CD4-positive, alpha-beta memory T cell (primary cell): ENCODE data around the gene SLC16A5. TPM values are rescaled to one million over a fixed set of nuclear protein-coding genes. Genes with fewer than 3 reads are reported as not detected.
A peak's percentile ranks its signal among the peaks of the same experiment; 100 is the strongest.

Experiments
- CTCF ChIA-PET: fragments of 350-600 bp; sonication (Branson Sonifier 250); formaldehyde crosslinking; loops from one replicate; lab custom pipeline; 2021; ENCODE audit warnings: inconsistent platforms; ENCODE audit not compliant: partially characterized antibody; lab: Charles Lee
- POLR2A ChIA-PET: fragments of 350-600 bp; sonication (Branson Sonifier 250); formaldehyde crosslinking; loops from one replicate; lab custom pipeline; 2021; ENCODE audit not compliant: partially characterized antibody; lab: Charles Lee
- DNase-seq, 5 donors: peaks; one replicate each; pipeline versions ENCODE4 v3.0.0 to v3.0.0-alpha.2; 2020 to 2022; ENCODE audit warnings: mixed read lengths in 1 of 5
- H3K27ac ChIP-seq: one replicate; pipeline ENCODE4 v1.7.0; 2013; ENCODE audit warnings: low read depth, low read length
- H3K27me3 ChIP-seq: 2 replicates; pipeline ENCODE4 v1.7.0; 2013; ENCODE audit warnings: mild to moderate bottlenecking, low read length, moderate library complexity; ENCODE audit not compliant: insufficient read depth
- H3K36me3 ChIP-seq: 2 replicates; pipeline ENCODE4 v1.7.0; 2013; ENCODE audit warnings: mild to moderate bottlenecking, low read length, moderate library complexity; ENCODE audit not compliant: insufficient read depth
- H3K4me1 ChIP-seq: 2 replicates; pipeline ENCODE4 v1.7.0; 2013; ENCODE audit warnings: mild to moderate bottlenecking, low read length, moderate library complexity; ENCODE audit not compliant: insufficient read depth
- H3K4me3 ChIP-seq, 2 donors: one replicate each; pipeline ENCODE4 v1.7.0; 2013; ENCODE audit warnings: low read length in 2 of 2, mild to moderate bottlenecking in 1 of 2
- H3K9me3 ChIP-seq, 2 donors: one replicate each; pipeline ENCODE4 v1.7.0; 2013; ENCODE audit warnings: low read length in 2 of 2, control low read depth in 1 of 2; ENCODE audit not compliant: control insufficient read depth in 1 of 2
- H3K27ac Mint-ChIP-seq, 7 donors: one replicate each; pipeline ENCODE4 v1.8.0; 2020 to 2021; ENCODE audit warnings: mixed read lengths in 7 of 7, mild to moderate bottlenecking in 6 of 7, inconsistent platforms in 3 of 7, moderate library complexity in 3 of 7
- H3K27me3 Mint-ChIP-seq, 2 donors: one replicate each; pipeline ENCODE4 v1.8.0; 2020 to 2021; ENCODE audit warnings: mixed read lengths in 2 of 2
- H3K36me3 Mint-ChIP-seq, 2 donors: one replicate each; pipeline ENCODE4 v1.8.0; 2020 to 2021; ENCODE audit warnings: mixed read lengths in 2 of 2, inconsistent platforms in 1 of 2, mild to moderate bottlenecking in 1 of 2
- H3K4me1 Mint-ChIP-seq, 4 donors: one replicate each; pipeline ENCODE4 v1.8.0; 2020 to 2021; ENCODE audit warnings: mixed read lengths in 4 of 4, mild to moderate bottlenecking in 1 of 4
- H3K4me3 Mint-ChIP-seq, 8 donors: one replicate each; pipeline ENCODE4 v1.8.0; 2020 to 2021; ENCODE audit warnings: mixed read lengths in 8 of 8, mild to moderate bottlenecking in 7 of 8, moderate library complexity in 6 of 8, inconsistent platforms in 3 of 8
- H3K9me3 Mint-ChIP-seq, 8 donors: one replicate each; pipeline ENCODE4 v1.8.0; 2020 to 2021; ENCODE audit warnings: mixed read lengths in 8 of 8, mild to moderate bottlenecking in 5 of 8, inconsistent platforms in 3 of 8, moderate library complexity in 1 of 8
- intact Hi-C: fragments of 100-400 bp; cut with micrococcal nuclease; formaldehyde crosslinking; loops from one replicate; pipeline ENCODE4 v1.15.1; 2023
- polyA plus RNA-seq, 2 donors: library from polyadenylated mRNA; unstranded; fragments of 300-500 nt; fragmentation: Illumina TruSeq; gene quantifications; one replicate each; pipeline ENCODE4 v1.2.3, GENCODE V29; 2021
- total RNA-seq, 2 experiments: library from RNA; stranded (reverse); gene quantifications; one replicate each; pipeline ENCODE4 v1.2.3, GENCODE V29; 2021

Gene SLC16A5
- total and polyA plus RNA-seq, 4 experiments from 2014 or later, result 2.9 to 13.9 (median 8.1) TPM

GRCh38 chr17:75084039-75084660 lies 3.6 kb upstream of the SLC16A5 start:
- Histone ChIP-seq H3K4me3 (no peak overlapping the region), H3K27ac (no peak overlapping the region), H3K4me1 (peaks cover 35% of the 10 kb centered on the region), H3K9me3 (no peaks in the 10 kb centered on the region), H3K27me3 (no peaks in the 10 kb centered on the region), H3K36me3 (no peaks in the 10 kb centered on the region)
- H3K9me3 Mint-ChIP-seq, result no peaks in the 10 kb centered on the region
- peak overlapping the region in 3 of 7 donors; percentile 7 to 76 (median 35) for H3K27ac Mint-ChIP-seq
- peak in 3 of 5 donors; percentile 33 to 43 (median 38) for DNase-seq
- peak overlapping the region in 1 of 8 donors; percentile 15 for H3K4me3 Mint-ChIP-seq
- peaks cover 19 to 50% (median 34%) of the 10 kb centered on the region in 4 donors for H3K4me1 Mint-ChIP-seq
- CTCF ChIA-PET, result no interaction called here
- POLR2A ChIA-PET, result interaction anchor here (1.0 kb wide), 1 partner anchor 25 kb away, joined by 3 read pairs; the partner anchor contains the start of gene ARMC7
- no peaks in the 10 kb centered on the region for H3K36me3 Mint-ChIP-seq
- H3K27me3 Mint-ChIP-seq, result no peaks in the 10 kb centered on the region
- intact Hi-C loops, result no loop called here

GRCh38 chr17:75086496-75087181 lies 1.1 kb upstream of the SLC16A5 start:
- intact Hi-C loops, result loop anchor here (2.0 kb wide), 1 partner anchor 22 kb away; the partner anchor contains the start of gene ARMC7
- H3K4me1 ChIP-seq, result peaks cover 32% of the 10 kb centered on the region
- Mint-ChIP-seq H3K36me3 (no peaks in the 10 kb centered on the region), H3K27ac (peak overlapping the region in 6 of 7 donors; percentile 4 to 97 (median 80)), H3K4me1 (peaks cover 29 to 60% (median 41%) of the 10 kb centered on the region in 4 donors), H3K9me3 (no peaks in the 10 kb centered on the region), H3K27me3 (no peaks in the 10 kb centered on the region), H3K4me3 (peak overlapping the region; percentile 37 to 86 (median 80))
- no peak overlapping the region for H3K27ac ChIP-seq
- POLR2A ChIA-PET, result interaction anchor here (0.7 to 3.3 kb wide), 8 partner anchors 9 to 119 kb away, joined by 3 to 26 read pairs (median 5); partner anchors contain the start of genes JPT1, MRPL58, NUP85 and SUMO2
- no peak overlapping the region for H3K4me3 ChIP-seq
- no peak for DNase-seq
- no peaks in the 10 kb centered on the region for H3K36me3 ChIP-seq
- H3K27me3 ChIP-seq, result no peaks in the 10 kb centered on the region
- CTCF ChIA-PET, result interaction anchor here (1.0 kb wide), 1 partner anchor 125 kb away, joined by 5 read pairs; no protein-coding TSS in a partner anchor
- no peaks in the 10 kb centered on the region for H3K9me3 ChIP-seq

- ChIA-PET CTCF (interaction anchor here (1.0 to 1.6 kb wide), 2 partner anchors 27 to 125 kb away, joined by 5 to 7 read pairs; no protein-coding TSS in a partner anchor), POLR2A (interaction anchor here (0.7 to 3.3 kb wide), 15 partner anchors 10 to 126 kb away, joined by 3 to 26 read pairs (median 4); partner anchors contain the start of genes ARMC7, ATP5PD, JPT1 and KCTD2)
- H3K4me3 Mint-ChIP-seq, result peak overlapping the region; percentile 79 to 90 (median 83)
- Histone ChIP-seq H3K9me3 (no peaks in the 10 kb centered on the region), H3K4me3 (peak overlapping the region; percentile 65 to 68), H3K4me1 (peaks cover 32% of the 10 kb centered on the region), H3K27me3 (no peaks in the 10 kb centered on the region), H3K36me3 (no peaks in the 10 kb centered on the region), H3K27ac (peak overlapping the region; percentile 64)
- H3K4me1 Mint-ChIP-seq, result peaks cover 33 to 65% (median 46%) of the 10 kb centered on the region in 4 donors
- no peak for DNase-seq
- H3K27me3 Mint-ChIP-seq, result no peaks in the 10 kb centered on the region
- H3K27ac Mint-ChIP-seq, result peak overlapping the region in 6 of 7 donors; percentile 79 to 85 (median 80)
- no peaks in the 10 kb centered on the region for H3K36me3 Mint-ChIP-seq
- intact Hi-C loops, result loop anchor here (2.0 kb wide), 1 partner anchor 22 kb away; the partner anchor contains the start of gene ARMC7
- H3K9me3 Mint-ChIP-seq, result no peaks in the 10 kb centered on the region
Observed at GRCh38 chr17:75087182-75087557, 584 bp upstream of the SLC16A5 start.

- DNase-seq, result no peak
- peak overlapping the region; percentile 64 for H3K27ac ChIP-seq
- no peaks in the 10 kb centered on the region for H3K27me3 ChIP-seq
- POLR2A ChIA-PET, result interaction anchor here (0.7 to 3.3 kb wide), 13 partner anchors 11 to 127 kb away, joined by 3 to 26 read pairs (median 5); partner anchors contain the start of genes ARMC7, ATP5PD, KCTD2 and MRPL58
- peak overlapping the region; percentile 72 to 86 (median 78) for H3K4me3 Mint-ChIP-seq
- H3K36me3 ChIP-seq, result no peaks in the 10 kb centered on the region
- intact Hi-C loops, result no loop called here
- H3K4me3 ChIP-seq, result peak overlapping the region in 1 of 2 donors; percentile 68
- no peaks in the 10 kb centered on the region for H3K36me3 Mint-ChIP-seq
- peaks cover 35 to 63% (median 48%) of the 10 kb centered on the region in 4 donors for H3K4me1 Mint-ChIP-seq
- no peaks in the 10 kb centered on the region for H3K27me3 Mint-ChIP-seq
- H3K9me3 ChIP-seq, result no peaks in the 10 kb centered on the region
- peaks cover 32% of the 10 kb centered on the region for H3K4me1 ChIP-seq
- H3K9me3 Mint-ChIP-seq, result no peaks in the 10 kb centered on the region
- peak overlapping the region in 6 of 7 donors; percentile 35 to 89 (median 76) for H3K27ac Mint-ChIP-seq
- CTCF ChIA-PET, result interaction anchor here (1.1 to 1.6 kb wide), 3 partner anchors 25 to 127 kb away, joined by 3 to 7 read pairs (median 4); no protein-coding TSS in a partner anchor
Observed at GRCh38 chr17:75088465-75089417, 987 bp downstream of the SLC16A5 start.

GRCh38 chr17:75090871-75091854 lies 3.4 kb downstream of the SLC16A5 start:
- Histone ChIP-seq H3K9me3 (no peaks in the 10 kb centered on the region), H3K4me3 (no peak overlapping the region), H3K36me3 (no peaks in the 10 kb centered on the region), H3K4me1 (peaks cover 26% of the 10 kb centered on the region), H3K27ac (no peak overlapping the region), H3K27me3 (no peaks in the 10 kb centered on the region)
- H3K27me3 Mint-ChIP-seq, result no peaks in the 10 kb centered on the region
- intact Hi-C loops, result no loop called here
- H3K9me3 Mint-ChIP-seq, result no peaks in the 10 kb centered on the region
- H3K36me3 Mint-ChIP-seq, result no peaks in the 10 kb centered on the region
- H3K4me1 Mint-ChIP-seq, result peaks cover 27 to 52% (median 38%) of the 10 kb centered on the region in 4 donors
- H3K27ac Mint-ChIP-seq, result peak overlapping the region in 5 of 7 donors; percentile 8 to 48 (median 20)
- ChIA-PET CTCF (interaction anchor here (1.0 to 1.4 kb wide), 3 partner anchors 14 to 79 kb away, joined by 3 to 4 read pairs (median 3); no protein-coding TSS in a partner anchor), POLR2A (interaction anchor here (1.4 to 1.8 kb wide), 2 partner anchors 18 to 23 kb away, joined by 3 to 7 read pairs; partner anchors contain the start of gene ARMC7)
- DNase-seq, result no peak
- no peak overlapping the region for H3K4me3 Mint-ChIP-seq
